DMS53 (cell line): ENCODE data around the gene CXCR6.

Source experiments
- DNase-seq: peaks from one replicate; lab custom pipeline; 2025; lab: John Stamatoyannopoulos, UW

Gene CXCR6

DNA sequence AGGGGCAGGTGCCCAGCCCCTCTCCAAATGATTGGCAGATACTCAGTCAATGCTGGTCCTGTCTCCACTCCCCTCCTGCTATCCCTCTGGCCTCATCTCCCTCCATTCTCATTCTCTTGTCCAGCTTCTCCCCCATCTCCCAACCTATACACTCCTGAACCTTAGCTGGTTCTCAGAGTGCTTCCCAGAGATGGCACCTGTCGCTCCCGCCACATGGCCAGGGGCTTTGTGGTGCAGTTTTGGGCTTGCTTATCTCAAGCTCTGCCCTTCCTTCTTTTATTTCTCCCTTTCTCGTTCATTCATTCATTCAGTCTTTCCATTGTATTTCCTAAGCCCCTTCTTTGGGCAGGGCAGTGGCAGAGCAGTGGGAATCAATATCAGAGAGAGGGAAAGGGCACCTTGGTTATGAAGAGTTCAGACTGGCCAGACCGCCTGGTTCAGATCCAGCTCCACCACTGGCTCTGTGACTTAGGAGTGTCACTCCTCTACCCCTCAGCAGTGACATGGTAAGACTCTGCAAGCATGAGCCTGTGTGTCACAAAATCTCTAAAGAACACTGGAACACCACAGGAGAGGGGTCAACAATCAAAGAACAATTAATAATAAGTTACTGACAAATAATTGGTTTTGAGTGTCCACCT is 20.2 kb upstream of the CXCR6 start:
- DNase-seq, result no peak

DNA sequence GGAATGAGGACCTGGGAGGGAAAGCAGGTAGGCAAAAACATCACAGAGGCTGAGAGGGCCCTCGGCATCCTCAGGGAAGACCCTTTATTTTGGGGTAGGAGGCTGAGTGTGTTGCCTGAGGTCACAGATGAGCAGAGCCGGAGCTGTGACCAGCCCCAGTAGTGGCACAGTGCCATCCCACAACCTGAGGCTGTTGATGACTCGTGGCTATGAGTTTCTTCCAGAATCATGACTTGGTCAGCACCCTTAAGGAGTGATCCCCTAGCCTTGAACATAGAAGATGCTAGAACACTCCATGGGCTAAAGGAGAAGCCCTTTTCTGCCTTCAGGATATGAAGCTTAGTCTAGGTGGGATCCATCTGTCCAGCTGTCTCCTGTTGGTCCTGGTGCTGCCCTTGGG is 19.5 kb upstream of the CXCR6 start:
- no peak for DNase-seq

DNA sequence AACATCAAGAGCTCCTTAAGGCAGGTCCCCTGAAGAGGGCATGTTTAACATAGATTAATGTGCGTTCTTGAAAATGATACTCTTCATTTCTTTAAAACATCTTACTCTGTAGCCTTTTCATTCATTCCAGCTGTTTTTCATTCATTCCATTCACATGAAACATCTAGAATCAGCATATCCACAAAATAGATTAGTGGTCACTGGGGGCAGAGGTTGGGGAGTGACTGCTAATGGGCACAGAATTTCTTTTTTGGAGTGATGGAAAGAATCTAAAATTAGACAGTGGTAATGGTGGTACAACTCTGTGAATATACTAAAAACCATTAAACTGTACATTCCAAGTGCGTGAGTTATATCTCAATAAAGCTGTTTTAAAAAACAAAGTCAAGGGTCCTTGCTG is 15.4 kb upstream of the CXCR6 start:
- DNase-seq, result no peak

DNA sequence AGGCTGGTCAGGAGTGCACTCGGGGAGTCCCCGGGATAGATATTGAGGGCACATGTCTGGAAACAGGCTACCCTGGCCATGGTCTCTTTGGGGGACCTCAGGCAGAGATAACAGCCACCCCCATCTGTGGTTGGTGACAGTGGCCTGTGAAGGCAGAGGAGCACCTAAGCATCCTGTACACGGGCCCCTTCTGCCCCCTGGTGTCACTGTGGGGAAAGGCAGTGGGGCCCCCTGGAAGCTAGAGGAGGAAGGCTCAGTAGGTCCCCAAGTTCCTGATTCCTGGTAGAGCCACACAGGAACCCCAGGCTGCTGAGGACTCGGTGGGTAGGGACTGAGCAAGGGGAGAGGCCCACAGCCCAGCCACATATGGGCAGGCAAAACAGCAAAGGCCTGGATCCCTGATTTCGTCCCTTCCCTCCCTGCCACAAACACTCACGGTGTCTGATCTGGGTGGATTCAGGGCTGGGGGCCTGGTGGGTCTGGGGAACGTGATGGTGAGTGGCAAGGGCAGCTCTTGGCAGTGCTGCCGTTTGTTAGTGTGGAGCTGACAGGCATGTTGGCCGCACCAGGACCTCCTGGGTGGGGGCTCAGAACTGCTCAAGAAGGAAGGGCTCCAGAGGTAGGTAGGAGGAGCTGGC is 14.1 kb upstream of the CXCR6 start:
- peak; percentile 35 for DNase-seq

DNA sequence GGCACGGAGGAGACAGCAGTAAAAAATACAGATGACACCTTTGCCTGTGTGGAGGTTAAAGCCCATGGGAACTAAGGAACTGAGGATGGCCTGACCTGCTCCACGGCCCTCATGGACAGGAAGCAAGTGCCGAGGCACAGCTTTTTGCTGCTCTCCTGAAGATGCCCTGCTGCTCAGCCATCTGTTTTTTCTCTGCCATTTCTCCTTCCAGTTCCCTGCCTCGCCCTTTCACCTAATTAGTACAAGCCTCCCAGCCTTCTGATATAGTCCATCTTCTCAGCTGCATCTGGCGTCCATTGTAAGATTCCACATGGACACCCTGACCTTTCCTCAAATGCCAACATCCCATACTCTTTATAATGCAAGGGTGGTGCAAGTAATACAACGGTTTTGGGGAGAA is 11.8 kb upstream of the CXCR6 start:
- no peak for DNase-seq

DNA sequence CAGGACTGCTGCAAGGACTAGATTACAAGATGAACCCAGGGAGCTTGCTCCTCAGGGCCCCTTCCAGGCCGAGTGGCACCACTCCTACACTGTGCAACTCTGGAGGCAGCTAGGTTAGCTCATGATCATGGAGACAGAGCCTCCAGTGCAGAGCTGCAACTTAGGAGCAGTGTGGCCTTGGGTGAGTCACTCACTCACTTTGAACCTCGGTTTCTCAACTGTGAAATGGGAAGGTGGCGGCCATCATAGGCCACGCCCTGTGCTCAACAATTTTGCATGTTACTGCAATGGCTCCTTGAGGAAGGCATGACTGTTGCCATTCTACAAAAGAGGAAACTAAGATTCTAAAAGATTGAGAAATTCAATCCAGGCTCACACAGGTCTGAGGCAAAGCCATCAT is 11.2 kb upstream of the CXCR6 start:
- no peak for DNase-seq

DNA sequence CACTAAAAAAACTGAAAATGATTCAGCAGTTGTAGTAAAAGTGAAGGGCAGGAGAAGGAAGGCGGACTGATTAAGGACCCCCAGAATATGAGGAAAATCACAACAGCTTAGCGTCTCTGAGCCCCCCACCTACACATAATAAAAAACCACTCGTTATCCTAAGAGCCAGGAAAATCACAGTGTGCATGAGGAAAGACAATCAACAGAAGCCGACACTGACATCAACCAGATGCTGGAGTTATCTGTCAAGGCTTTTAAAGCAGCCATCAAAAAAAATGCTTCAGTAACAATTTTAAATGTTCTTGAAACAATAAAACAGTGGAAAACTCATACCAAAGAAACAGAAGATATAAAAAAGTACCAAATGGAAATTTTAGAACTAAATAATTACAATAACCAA is 9.7 kb upstream of the CXCR6 start:
- DNase-seq, result no peak

DNA sequence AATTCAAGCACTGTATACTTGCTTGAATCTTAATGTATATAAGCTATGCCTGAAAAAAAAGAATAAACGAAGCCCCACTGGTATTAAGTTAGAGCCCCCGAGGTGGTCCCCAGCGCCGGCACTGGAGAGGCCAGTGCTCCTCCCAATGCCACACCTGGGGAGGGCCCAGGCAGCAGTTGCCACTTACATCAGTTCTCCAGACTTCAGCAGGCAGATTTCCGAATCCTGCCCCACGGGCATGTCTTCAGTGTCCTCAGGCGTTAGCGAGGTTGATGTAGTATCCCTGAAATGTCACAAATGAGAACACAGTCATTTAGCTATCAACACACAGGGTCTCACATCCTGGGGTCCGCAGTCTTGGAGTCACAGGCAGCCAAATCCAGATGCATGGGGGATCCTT is 7.0 kb upstream of the CXCR6 start:
- DNase-seq, result no peak

DNA sequence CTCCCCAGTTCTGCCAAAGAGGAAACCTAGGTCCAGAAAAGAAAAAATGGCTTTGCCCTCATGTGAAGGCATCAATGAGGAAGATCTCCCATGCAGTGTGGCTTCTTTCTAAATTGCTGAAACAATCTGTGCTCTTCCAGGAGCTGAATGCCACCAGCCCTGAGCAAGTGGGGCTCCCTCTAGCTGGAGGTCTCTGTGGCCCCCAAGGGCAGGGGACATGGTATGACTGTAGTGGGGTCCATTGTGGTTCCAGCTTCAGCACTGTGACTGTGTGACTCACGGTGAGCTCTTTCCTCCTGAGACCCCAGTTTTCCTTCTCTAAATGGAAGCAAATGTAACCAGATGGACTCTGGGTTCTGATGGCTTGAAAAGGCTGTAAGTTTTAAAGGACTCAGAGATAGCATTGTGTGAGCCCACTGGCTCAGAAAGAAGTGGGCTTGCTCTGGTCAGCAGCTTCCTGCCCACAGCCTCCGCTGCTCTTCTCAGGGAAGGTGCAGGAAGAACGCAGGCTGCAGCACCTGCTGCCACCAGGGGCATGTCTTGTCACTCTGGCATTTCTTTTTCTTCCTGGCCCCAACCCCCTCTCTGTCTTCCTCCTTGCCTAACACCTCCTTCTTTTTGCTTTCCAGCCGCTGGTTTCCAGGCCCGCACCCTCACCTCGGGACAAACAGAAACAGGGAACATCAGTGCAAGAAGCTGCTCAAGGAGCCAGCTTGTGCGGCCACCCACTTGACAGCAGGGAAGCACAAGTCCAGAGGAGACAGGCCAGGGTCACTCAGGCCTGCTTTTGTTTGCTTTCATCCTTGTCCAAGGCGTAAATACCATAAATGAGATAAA is 5.8 kb upstream of the CXCR6 start:
- DNase-seq, result no peak

DNA sequence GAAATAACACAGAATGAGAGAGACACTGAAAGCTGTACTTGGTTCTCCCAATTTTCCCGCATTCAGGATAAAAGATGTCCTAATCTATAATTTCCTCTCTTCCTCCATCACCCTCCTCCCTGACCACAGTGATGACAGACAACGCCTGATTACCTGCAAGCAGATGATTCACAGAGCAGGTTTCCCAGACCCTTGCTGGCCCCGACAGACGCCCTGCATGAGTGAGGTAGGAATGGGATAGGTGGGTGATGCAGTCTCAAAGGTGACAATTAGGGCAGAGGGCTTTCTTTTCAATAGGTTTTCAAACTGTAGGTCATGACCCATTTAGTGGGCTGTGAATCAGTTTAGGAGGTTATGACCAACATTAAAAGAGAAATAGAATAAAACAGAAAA is 5.2 kb upstream of the CXCR6 start:
- DNase-seq, result no peak

DNA sequence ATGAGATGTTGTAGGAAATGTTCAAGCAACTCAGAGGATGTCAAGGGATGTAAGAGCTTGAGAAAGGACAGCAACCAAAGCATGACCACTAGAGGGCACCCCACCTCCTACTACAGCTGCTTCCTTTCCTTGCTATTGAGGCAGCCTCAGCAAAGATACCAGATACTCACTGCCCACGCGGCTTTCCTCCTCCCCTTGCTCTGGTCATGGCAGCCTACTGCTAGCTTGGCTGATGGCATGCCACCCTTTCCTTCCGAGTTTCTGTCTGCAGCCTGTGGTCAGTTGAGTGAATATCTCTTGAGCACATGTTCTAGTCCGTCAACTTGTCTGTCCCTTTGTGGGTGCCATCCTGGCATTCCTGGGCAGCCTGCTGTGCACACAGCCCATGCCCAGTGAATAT is 4.4 kb upstream of the CXCR6 start:
- peak; percentile 73 for DNase-seq

DNA sequence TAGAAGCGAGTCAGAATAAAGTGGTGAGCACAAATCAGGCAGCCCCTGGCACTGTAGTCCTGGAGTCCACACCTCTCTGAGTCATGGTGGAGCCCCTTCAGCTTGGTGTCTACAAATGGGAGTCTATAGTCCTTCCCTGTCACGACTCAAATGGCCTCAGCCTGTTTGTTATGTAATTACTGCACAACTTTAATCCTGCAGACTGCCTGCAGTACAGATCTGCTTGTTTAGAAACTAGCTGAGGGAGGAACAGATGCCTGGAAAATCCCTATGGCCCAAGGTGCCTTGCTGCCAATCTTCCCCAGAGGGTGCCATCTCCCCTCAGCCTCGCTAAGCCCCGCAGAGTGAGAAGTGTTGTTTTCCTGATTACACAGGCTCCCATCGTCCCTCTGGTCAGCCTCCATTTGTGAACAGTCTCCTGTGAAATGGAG is 3.9 kb upstream of the CXCR6 start:
- no peak for DNase-seq

DNA sequence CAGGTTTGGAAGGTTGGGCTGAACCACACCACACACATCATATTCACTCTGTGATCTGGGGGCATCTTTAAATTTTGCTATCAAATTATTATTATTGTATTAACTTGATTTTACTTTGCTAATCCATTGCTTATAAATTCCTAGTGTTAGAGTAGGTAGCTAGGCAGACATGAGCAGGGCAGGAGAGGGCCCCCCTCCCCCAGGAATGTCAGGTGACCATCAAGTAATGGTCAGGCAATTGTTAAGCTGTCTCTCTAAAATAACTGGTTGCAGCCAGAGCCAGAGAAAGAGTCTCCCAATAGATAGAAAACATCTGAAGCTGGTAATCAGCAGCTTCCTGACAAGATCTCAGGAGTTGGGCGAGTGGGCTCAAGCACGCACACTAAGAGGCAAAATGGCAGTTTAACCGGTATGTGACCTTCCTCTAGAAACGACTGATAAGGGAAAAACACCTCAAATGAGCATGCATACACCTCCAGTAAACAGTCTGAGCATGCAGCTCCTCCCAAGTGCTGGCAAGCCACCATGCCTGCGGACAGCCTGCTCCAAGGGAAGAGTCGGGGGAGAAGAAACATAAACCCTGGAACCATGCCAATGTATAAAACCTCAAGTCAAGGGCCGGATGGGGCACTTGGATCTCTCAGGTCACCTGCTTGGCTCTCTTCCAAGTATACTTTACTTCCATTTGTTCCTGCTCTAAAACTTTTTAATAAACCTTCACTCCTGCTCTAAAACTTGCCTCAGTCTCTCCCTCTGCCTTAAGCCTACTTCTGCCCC is 3.1 kb upstream of the CXCR6 start:
- DNase-seq, result peak; percentile 4

DNA sequence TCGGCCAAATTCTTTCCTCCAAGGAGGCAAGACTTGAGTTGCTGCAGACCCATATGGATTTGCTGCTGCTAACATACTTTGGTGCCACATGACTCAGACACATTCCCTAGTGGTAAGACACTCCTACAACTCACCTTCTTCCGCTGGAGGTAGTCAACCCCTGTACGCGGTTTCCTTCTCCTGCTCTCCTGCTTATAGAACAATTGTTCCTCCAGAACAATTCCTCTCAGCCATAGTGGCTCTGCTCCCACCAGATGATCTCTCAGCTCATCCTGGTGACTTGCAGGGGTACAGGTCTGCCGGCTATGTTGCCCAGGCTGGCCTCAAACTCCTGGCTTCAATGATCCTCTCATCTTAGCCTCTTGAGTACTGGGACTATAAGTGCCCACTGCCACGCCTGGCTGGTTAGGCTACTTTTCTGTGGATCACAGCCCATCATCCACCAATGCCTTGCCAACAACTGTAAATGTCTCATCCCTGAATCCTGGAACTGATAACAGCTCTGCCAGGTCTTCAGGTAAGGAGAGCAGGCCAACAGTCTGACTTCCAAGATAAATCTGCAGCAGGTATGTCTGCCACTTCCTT is 2.4 kb upstream of the CXCR6 start:
- no peak for DNase-seq

DNA sequence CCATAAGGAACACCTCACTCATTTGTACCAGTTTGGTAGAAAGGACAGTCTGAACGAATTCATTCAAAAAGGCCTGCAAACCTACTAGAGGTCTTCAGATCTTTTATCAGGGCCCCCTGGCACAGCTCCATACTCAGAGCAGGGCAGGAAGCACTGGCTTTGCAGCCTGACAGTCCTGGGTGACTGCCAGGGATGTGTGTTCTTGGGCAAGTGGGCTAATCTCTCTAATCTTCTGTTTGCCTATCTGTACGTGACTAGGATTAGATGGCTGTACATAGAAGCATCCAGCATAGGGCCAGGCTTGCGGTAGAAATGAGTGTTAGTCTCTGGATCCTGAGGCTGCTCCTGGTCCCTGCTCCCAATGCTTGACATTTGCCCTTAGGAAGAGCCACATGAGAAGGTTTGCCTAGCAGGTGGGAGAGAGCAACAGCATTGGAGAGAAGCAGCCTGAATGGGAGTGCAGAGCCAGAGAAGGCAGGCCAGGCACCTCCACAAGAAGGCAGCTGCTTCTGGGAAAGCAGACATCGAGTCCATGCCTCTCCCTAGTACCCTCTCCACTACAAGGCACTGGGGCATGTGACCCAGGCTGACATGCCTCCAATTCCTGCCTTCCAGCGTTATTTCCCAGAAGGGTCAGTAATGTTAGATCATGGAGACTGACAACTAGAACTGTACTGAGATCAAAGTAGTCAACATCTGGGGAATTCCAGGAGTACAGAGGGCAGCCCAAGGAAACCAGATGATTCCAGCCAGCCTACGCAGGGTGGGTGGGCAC is 1.0 kb upstream of the CXCR6 start:
- no peak for DNase-seq

DNA sequence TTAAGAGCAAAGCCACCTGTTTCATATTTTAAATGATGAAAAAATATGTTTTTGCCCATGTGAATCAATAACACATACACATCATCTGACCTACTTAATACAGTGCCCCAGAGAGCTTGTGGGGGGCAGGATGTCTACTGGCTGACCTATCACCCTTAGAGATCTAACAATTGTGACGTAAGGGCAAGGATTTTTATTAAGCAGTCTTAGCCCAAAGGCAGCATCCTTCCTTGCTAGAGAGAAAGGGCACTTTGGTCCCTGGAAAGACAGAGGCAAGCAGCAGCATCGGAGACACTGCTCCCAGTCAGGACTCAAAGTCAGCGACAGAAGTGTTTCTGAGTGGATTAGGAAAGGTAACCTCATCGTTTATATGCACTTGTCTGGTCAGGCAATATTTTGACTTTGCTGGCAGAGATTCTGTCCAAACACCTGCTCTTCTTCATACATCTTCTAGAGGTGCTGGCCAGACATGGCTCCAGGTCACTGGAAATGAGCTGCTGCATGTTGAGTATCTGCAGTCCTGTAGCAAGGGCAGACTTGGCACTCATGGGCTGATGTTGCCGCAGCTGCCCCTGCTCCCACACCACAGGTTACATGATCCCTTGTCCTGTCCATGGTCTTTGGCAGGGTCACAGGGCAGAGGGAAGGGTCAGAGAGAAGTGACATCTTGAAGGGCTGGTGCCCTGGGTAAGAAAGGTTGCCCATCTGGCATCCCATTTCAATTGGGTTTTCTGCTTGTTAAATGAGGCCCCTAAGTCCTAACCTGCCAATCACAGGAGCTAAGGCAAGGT is 1.8 kb downstream of the CXCR6 start:
- DNase-seq, result no peak

DNA sequence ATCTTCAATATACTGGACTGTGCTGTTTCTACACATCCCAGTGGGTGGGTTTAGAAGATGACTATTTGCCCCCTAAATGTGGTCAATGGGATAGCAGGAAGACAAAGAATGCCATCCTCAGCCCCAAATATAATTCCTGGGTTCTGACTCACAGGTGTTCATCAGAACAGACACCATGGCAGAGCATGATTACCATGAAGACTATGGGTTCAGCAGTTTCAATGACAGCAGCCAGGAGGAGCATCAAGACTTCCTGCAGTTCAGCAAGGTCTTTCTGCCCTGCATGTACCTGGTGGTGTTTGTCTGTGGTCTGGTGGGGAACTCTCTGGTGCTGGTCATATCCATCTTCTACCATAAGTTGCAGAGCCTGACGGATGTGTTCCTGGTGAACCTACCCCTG is 3.0 kb downstream of the CXCR6 start:
- DNase-seq, result no peak

DNA sequence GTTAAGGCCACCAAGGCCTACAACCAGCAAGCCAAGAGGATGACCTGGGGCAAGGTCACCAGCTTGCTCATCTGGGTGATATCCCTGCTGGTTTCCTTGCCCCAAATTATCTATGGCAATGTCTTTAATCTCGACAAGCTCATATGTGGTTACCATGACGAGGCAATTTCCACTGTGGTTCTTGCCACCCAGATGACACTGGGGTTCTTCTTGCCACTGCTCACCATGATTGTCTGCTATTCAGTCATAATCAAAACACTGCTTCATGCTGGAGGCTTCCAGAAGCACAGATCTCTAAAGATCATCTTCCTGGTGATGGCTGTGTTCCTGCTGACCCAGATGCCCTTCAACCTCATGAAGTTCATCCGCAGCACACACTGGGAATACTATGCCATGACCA is 3.6 kb downstream of the CXCR6 start:
- DNase-seq, result no peak

DNA sequence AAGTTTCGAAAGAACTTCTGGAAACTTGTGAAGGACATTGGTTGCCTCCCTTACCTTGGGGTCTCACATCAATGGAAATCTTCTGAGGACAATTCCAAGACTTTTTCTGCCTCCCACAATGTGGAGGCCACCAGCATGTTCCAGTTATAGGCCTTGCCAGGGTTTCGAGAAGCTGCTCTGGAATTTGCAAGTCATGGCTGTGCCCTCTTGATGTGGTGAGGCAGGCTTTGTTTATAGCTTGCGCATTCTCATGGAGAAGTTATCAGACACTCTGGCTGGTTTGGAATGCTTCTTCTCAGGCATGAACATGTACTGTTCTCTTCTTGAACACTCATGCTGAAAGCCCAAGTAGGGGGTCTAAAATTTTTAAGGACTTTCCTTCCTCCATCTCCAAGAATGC is 4.1 kb downstream of the CXCR6 start:
- DNase-seq, result no peak

DNA sequence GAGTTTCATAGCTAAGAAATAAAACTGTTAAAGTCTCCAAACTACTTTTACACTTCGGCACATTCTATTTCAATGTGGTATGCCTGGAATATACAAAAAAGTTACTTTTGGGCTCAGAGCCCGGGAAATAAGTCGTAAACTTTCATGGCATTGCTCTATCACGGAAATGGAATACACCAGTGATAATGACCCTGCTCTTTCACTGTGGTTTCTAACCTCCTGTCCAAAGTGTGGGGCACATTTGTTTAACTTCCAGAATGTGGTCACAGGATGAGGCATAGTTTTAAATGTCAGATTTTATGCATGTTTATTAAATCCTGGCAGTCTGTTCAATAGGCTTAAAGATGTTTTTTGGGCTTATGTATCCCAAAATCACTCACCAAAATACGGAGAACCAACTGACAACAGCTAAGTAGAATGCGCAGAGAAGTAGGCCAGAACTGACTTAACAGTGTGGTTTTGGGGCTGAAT is 5.1 kb downstream of the CXCR6 start:
- DNase-seq, result no peak
